Rectal smooth muscle tissue (tissue), 1 donor: Measurements from ENCODE around the gene TIMM17B.

Experiments
- H3K27ac ChIP-seq: one replicate; pipeline ENCODE4 v1.7.0; 2013; ENCODE audit warnings: low read depth, low read length, inconsistent platforms
- H3K27me3 ChIP-seq: one replicate; pipeline ENCODE4 v1.7.0; 2013; ENCODE audit warnings: low read length; ENCODE audit not compliant: control insufficient read depth, insufficient read depth
- H3K36me3 ChIP-seq: one replicate; pipeline ENCODE4 v1.7.0; 2013; ENCODE audit warnings: low read length; ENCODE audit not compliant: control insufficient read depth, insufficient read depth
- H3K4me1 ChIP-seq: one replicate; pipeline ENCODE4 v1.7.0; 2013; ENCODE audit warnings: low read length; ENCODE audit not compliant: control insufficient read depth, insufficient read depth
- H3K4me3 ChIP-seq: one replicate; pipeline ENCODE4 v1.7.0; 2013; ENCODE audit warnings: low read length
- H3K9ac ChIP-seq: one replicate; pipeline ENCODE4 v1.7.0; 2013; ENCODE audit warnings: low read length

Gene TIMM17B

DNA sequence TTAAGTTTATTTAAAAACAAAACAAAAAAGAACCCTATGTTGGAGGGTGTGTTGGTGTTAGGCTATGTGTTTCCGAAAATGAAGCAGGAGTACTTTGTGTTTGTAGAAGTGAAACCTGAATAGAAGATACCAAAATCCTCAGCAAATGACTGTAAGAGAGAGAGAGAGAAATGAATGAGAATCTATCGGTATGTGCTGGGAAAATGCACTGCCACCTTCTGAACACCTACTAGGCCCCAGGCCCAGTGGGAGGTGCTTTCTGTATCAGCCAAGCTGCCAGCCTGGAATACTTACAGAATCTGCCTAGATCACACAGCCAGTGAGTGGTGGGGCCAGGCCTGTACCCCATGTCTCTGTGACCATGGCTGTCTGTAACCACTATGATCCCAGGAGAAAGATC is 36.2 kb upstream of the TIMM17B start:
- peaks cover 3% of the 10 kb centered on the region for H3K36me3 ChIP-seq

DNA sequence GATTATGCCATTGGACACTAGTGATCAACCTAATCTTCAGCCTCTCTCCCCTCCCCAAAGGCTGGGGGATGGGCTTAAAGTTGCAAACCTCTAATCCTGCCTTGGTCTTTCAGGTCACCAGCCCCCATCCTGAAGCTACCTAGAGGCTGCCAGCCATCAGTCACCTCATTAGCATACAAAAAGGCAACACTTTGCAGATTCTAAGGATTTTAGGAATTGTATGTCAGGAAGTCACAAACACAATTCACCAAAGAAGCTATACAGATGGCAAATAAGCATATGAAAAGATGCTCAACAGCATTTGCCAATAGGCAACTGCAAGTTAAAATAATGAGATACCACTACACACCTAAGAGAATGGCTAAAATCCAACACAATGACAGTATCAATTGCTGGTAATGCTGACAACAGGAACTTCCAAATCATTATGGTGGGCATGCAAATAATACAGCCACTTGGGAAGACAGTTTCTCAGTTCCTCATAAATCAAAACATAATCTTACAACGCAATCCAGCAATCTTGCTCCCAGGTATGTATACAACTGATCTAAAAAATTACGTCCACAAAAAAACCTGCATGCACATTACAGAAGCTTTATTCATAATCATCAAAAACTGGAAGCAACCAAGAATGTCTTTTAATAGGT is 30.3 kb upstream of the TIMM17B start:
- H3K9ac ChIP-seq, result no peak overlapping the region
- no peaks in the 10 kb centered on the region for H3K4me1 ChIP-seq
- no peaks in the 10 kb centered on the region for H3K36me3 ChIP-seq
- H3K27me3 ChIP-seq, result no peaks in the 10 kb centered on the region
- no peak overlapping the region for H3K4me3 ChIP-seq
- H3K27ac ChIP-seq, result no peak overlapping the region

More for the DNA sequence above, 36.2 kb upstream of the TIMM17B start:
- Histone ChIP-seq H3K4me3 (no peak overlapping the region), H3K4me1 (no peaks in the 10 kb centered on the region), H3K9ac (no peak overlapping the region), H3K27ac (no peak overlapping the region), H3K27me3 (no peaks in the 10 kb centered on the region)

GRCh38 chrX:48927123-48927522 is 29.6 kb upstream of the TIMM17B start:
- H3K4me1 ChIP-seq, result no peaks in the 10 kb centered on the region

DNA sequence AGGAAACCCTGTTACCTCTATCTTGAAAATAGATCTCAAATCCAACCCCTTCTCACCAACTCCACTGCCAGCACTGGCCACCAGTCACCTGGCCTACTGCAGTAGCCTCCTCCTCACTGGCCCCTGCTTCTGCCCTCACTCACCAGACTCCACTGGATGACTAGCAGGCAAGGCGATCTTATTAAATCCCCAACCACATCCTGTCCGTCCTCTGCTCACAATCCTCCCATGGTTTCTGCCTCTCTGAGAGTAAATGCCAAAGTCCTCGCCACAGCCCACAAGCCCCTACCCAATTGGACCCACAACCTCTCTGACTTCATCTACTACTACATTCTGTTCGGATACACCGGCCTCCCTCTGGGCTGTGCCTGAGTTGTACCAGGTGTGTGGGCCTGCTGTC is 26.7 kb upstream of the TIMM17B start:
- H3K4me3 ChIP-seq, result no peak overlapping the region
- H3K36me3 ChIP-seq, result no peaks in the 10 kb centered on the region
- H3K27ac ChIP-seq, result no peak overlapping the region
- no peaks in the 10 kb centered on the region for H3K4me1 ChIP-seq
- no peak overlapping the region for H3K9ac ChIP-seq
- no peaks in the 10 kb centered on the region for H3K27me3 ChIP-seq

More at GRCh38 chrX:48927123-48927522, 29.6 kb upstream of the TIMM17B start:
- Histone ChIP-seq H3K4me3 (no peak overlapping the region), H3K36me3 (no peaks in the 10 kb centered on the region), H3K9ac (no peak overlapping the region), H3K27ac (no peak overlapping the region), H3K27me3 (no peaks in the 10 kb centered on the region)

DNA sequence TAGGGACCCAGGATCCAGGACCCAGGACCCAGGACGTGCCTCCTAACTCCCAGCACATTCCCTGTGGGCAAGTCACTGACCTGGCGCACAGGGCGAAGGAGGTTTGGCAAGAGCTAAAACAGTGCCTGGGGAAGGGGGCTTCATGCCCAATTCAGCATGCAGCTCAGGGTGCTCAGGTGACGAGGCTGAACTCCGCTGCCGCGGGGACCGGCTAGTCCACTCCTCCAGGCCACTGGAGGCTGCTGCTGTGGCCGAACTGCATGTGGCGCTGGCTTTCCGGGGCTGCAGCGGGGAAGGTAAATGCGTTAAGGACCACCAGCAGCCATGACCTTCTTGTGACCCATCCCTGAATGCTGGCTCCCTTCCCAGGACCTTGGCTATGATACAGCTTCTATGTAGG is 26.2 kb upstream of the TIMM17B start:
- Histone ChIP-seq H3K9ac (no peak overlapping the region), H3K36me3 (no peaks in the 10 kb centered on the region), H3K4me3 (no peak overlapping the region), H3K27ac (no peak overlapping the region), H3K4me1 (no peaks in the 10 kb centered on the region), H3K27me3 (no peaks in the 10 kb centered on the region)

GRCh38 chrX:48920718-48921104 is 23.1 kb upstream of the TIMM17B start:
- no peaks in the 10 kb centered on the region for H3K36me3 ChIP-seq
- no peaks in the 10 kb centered on the region for H3K4me1 ChIP-seq
- no peaks in the 10 kb centered on the region for H3K27me3 ChIP-seq
- no peak overlapping the region for H3K9ac ChIP-seq
- H3K4me3 ChIP-seq, result no peak overlapping the region
- no peak overlapping the region for H3K27ac ChIP-seq

- no peak overlapping the region for H3K9ac ChIP-seq
- no peaks in the 10 kb centered on the region for H3K27me3 ChIP-seq
- no peak overlapping the region for H3K4me3 ChIP-seq
- H3K36me3 ChIP-seq, result no peaks in the 10 kb centered on the region
- H3K27ac ChIP-seq, result no peak overlapping the region
- no peaks in the 10 kb centered on the region for H3K4me1 ChIP-seq
Measured at GRCh38 chrX:48919947-48920717, 22.6 kb upstream of the TIMM17B start.

DNA sequence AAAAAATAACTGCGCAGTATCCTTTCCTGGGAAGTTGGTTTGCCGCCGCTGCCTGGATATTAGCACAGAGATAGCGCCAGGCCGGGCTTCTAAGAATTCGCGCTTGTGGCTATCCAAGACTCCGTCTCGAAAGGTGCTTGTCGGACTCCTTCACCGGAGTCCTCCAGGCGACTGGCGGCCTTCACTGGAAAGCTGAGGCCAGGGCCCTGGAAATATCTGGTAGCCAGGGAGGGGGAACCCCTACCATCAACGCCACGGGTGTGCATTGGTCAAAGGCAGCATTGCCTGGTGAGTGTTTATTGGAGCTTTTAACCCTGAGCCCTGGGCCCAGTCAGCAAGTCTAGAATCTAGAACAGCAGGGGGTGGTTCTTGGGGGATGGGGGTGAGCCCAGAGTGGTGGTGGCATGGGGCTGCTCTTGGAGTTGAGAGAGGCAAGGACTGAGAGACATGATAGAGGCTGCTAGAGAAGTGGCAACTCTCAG is 21.8 kb upstream of the TIMM17B start:
- Histone ChIP-seq H3K4me3 (peak overlapping the region; percentile 58), H3K27me3 (no peaks in the 10 kb centered on the region), H3K27ac (peak overlapping the region; percentile 45), H3K9ac (no peak overlapping the region), H3K4me1 (no peaks in the 10 kb centered on the region), H3K36me3 (peaks cover under 1% of the 10 kb centered on the region)

DNA sequence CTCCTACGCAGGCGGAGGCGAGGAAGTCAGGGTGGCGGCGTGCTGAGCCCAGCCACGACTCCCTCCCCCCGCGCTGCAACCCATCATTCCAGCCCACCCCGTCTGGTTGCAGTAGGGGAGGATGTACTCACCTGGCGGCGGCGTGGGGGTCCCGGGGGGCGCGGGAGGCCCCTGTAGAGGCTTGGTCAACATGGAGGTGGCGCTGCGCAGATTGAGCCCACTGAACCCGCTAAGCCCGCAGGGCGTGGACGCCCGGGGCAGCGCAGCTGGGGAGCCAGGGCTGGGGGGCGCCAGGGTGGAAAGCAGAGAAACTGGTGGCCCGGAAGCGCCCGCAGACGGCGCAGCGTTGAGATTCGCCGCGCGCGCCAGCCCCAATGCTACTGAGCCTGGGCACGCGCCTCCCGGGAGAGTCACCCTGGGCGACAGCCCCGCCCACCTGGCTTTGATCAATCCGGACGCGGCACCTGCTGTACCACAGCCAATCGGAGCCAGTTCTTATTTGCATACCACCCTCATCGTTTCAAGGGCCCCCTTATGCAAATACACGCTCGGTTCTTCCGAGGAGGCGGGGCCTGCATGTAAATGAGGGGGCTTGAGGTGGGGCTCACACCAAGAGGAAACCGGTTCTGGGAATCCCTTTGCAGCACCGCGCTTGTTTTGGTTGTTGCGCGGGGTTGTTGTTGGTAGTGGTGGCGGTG is 21.2 kb upstream of the TIMM17B start, which contains the start of gene PIM2:
Gene PIM2 (minus strand): TSS at position 382 of the 698 bp plus-strand sequence. CDS start 190 bp downstream, at position 192.
- Histone ChIP-seq H3K4me1 (no peaks in the 10 kb centered on the region), H3K27ac (peak within 1 kb of the TSS; percentile 45), H3K4me3 (peak within 1 kb of the TSS; percentile 58), H3K9ac (peak within 1 kb of the TSS; percentile 10), H3K27me3 (no peaks in the 10 kb centered on the region), H3K36me3 (peaks cover 4% of the 10 kb centered on the region)

- Histone ChIP-seq H3K4me1 (no peaks in the 10 kb centered on the region), H3K9ac (peak overlapping the region; percentile 10), H3K36me3 (peaks cover 4% of the 10 kb centered on the region), H3K27ac (peak overlapping the region; percentile 38), H3K4me3 (peak overlapping the region; percentile 58), H3K27me3 (no peaks in the 10 kb centered on the region)
Measured at GRCh38 chrX:48918301-48918642, 20.7 kb upstream of the TIMM17B start.

DNA sequence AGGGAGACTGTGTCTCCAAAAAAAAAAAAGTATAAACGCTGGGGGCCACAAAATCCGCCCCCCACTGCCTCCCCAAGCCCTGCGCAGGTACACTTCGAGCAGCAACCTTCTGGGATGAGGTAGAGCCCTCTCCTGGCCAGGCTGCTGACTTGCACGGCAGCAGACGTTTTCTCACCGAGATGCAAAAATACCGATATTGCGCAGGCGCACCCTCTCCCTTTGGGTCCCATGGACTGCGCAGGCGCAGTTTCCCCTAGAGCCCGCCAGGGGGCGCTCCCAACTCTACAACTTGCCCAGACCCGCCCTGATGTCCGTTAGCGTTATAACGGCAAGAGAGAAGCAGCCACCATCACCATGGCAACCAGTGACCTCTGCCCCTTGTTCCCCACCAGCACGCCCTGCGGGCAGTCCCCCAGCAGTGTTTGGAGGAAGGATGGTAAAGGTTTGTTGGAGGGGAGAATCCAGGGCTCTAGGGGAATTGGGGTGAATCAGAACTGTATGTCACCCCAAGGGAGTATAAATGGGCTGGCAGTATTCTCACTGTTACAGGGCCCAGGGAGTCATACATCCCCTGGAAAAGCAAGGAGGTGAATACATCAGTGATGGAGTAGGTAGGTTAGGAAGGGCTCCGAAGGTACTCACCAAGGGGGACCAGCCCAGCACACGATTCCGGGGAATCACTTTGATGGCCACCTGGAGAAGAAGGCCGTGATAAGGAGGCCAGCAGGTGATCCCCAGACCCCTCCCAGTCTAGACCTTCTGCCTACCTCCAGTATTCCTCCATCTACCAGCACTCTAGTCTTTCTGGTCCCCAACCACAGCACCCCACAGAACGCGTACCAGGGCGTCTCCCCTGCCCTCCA is 19.8 kb upstream of the TIMM17B start:
- Histone ChIP-seq H3K27ac (no peak overlapping the region), H3K9ac (no peak overlapping the region), H3K4me1 (no peaks in the 10 kb centered on the region)

More for the DNA sequence above, 19.8 kb upstream of the TIMM17B start:
- Histone ChIP-seq H3K27me3 (no peaks in the 10 kb centered on the region), H3K4me3 (peak overlapping the region; percentile 58), H3K36me3 (peaks cover 4% of the 10 kb centered on the region)
